Fibroblast of upper back skin (primary cell): ENCODE results near the gene NPAS3.

Experiments
- DNase-seq: peaks from one replicate; pipeline ENCODE4 v3.0.0-alpha.2; 2013

NPAS3 gene

DNA sequence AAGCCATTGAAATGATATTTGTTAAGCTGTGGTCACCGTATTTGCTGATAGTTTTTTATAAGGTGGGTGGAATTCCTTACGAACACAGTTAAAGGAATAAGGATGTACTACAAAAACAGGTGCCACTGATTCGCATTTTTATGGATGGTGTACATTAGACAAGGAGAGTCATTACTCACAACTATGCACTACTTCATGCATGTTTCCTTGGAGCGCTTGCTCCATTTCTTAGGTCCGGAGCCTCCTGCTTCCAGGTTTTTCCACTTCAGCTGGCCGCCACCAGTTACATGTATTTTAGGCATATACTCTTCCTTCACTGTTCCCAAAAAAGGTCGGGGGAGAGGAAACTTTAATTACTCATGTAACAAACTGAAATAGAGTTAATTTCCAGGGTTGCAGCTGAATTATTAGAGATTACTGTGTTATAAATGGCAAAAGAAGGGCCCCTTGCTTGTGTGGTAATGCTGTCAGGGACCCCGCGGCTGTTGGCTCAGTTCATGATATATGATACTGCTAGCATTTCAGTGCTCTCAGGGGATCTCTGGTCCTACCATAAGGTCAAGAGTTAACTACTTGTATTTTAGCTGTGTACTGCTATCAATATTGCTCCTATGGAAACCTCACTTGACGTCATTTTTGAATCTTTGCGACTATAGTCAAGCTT, 454.7 kb downstream of the NPAS3 start:
- DNase-seq = peak; percentile 9

DNA sequence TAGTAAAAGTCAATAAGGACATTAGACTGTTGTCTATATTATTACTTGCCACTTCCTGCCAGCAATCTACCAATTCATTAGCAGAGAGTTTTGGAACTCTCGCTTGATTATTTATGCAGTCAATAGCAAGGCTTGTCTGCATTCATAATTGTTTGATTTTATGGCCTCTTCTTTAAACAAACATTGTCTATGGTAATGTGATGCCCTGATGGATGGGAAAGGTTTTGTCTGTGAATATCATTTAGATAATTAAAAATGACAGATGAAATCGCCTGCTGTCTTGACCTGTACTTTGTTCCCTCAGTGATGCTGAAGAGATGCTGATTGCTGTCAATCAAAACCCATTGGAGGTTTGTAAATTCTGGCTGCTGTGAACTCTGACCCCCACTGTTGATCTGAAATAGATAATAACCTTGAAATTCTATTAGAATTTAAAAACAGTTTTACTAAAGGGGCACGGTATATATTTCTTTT, 455.3 kb downstream of the NPAS3 start:
- DNase-seq = no peak

DNA sequence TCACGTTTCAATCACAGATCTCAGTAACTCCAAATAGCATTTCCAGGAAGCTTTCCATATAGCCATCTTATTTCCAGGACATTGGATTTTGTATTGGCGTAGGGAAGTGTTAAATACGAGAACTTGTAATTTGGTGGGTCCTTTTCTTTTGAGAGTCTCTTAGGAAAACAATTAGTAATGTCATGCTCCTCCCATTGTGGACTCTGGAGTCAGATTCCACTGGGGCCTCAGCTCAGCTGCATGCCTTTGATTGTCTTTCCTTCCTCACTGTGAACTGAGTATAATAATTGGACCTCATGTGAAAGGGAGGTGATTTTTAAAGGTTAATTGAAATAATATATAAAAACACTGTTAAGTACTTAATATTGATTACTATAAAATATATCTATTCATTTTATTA, 462.6 kb downstream of the NPAS3 start:
- DNase-seq = no peak

DNA sequence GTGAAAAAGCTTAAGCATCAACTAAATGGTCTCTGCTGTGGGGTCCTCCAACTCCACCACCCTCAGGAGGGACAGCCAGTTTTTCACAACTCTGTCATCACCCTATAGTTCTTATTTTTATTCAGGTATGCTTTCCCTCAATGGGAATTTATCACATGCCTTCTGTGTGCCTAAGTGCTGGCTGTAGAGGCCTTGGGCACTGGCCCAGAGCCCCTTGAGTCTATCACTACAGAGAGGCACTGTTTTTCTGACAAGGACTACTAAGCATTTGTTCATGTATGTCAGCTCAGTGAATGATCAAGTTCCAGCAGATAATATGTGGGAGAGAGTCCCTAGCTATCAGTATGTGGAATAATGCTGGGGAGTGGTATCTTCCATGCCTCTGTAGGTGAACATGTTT, 463.9 kb downstream of the NPAS3 start:
- no peak for DNase-seq

DNA sequence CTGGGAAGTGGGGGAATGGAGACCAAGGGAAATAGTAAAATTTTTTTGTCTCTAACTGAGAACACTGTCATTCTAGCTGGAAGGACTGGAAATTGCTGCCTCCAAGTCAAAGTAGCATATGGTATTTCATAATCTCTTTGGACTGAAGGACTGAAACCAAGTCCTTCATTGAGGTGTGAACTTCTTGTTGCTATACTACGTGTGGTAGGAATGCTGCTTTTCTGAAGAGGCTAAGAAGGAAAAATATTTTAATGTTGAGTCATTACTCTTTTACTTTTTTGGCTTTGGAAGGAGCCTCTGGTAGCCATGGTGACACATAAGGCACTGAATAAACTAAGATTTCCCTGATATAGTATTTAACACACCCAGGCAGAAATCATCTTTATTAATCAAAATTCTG, 465.4 kb downstream of the NPAS3 start:
- peak; percentile 91 for DNase-seq

DNA sequence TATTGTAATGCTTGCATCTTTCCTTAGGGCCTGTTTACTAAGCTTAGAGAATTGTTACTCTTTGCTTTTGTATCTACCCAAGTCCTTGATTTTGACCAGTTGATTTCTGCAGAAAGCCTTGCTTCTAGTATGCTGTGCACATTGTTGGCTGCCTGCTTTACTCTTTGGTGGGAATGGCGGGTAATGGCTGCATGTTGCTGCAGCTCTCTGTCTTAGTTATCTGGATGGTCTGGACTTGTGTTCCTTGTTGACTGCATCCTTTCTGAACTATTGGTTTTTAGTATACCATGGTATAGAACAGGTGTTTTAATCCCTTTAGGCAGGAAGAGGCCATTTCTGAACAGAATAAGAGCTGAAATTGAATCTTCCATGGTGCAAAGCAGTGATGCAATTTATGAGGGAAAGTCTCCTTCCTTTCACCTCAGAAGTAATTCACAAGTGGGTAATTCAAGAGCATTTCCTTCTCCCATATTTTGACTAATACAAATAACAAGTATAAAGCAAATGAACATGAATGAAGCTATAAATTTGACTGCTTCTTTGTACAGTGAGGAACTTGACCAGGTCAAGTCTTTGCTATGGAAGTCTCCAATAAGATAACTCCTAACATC, 466.4 kb downstream of the NPAS3 start:
- no peak for DNase-seq

DNA sequence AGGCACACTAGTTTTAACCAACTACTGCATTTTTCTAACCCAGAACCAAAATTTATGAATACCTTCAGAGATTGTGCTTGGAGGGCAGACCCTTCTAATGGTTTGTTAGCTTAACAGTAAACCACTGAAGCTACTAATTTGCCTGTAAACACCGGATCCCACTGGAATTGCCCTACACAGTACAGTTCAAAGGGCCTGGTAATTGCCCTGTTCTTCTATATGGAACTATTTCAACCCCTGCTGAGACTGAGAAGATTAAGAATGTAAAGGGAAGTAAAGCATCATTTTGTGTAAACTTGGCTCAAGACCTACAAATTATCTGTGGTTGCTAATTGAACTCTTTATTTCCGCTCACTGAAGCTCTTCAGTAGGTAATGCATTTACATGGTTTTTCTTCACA, 468.1 kb downstream of the NPAS3 start:
- no peak for DNase-seq

DNA sequence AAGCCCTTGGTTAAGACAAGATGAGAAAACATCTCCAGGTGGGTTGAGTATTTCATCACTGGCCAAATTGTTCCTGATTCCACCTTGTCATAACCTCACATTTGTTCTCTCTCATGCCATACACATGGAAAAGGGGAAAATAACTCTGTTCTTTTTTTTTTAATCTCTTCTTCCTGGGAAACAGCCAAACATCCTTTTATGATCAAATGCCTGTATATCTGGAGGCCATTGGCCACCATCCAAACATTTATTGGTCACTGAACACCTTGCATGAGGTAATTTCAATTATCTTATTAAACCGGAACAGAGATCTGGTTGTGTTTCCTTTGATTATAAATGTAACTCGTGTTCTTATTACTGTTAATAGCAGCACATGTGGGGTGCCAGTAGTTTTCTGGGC, 469.6 kb downstream of the NPAS3 start:
- no peak for DNase-seq

DNA sequence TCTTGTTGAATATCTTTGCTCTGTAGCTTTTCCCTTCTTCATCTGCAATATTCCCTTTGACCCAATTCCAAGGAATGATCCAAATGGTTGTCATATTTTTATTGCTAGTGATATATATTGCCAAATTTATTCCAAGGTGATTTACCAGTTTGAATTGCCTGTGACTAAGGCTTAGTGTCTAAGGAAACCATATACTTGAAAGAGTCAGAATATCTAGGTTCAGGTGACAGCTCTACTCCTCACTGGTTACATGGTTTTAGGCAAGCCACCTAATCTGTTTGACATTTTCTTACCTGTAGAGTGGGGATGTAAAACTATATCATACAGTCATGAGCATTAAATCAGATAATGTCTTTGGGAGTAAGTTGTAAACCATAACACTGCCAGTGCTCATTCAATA, 473.8 kb downstream of the NPAS3 start:
- no peak for DNase-seq

DNA sequence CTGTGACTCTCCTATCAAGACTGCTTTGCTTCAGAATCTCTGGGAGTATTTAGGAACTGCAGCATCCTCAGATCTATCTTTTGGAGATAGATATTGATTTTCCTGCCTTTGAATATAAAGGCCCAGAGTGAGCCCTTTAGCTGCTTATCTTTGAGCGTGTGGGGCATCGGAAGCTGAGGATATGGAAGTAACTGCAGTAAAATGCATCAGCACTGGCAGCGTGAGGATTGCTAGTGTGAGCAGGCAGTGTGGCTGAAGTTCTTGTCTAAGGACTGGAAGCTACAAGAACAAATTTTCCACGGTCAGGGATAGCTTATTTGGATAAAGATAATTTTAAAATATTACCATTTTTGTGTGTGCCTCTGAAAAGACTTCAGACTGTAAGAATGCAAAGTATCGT, 474.7 kb downstream of the NPAS3 start:
- DNase-seq = no peak

DNA sequence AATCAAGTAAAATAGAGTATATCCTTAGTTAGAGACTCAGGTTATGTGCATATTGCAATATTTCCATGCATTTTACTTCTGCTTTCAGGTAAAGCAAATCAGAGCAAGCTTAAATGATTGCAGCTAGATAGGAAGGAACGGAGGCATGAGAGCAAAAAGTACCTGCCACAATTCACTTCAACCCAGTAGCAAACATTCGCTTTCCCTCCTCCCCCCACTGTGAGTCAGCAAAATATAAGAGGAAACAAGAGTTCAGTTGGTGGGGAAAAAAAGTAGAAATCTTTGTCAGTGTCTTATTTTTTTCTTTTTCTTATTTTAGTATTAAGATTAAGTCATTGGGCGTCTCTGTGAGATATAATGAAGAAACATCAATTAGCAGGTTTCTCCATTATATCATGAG, 475.4 kb downstream of the NPAS3 start:
- DNase-seq = no peak

DNA sequence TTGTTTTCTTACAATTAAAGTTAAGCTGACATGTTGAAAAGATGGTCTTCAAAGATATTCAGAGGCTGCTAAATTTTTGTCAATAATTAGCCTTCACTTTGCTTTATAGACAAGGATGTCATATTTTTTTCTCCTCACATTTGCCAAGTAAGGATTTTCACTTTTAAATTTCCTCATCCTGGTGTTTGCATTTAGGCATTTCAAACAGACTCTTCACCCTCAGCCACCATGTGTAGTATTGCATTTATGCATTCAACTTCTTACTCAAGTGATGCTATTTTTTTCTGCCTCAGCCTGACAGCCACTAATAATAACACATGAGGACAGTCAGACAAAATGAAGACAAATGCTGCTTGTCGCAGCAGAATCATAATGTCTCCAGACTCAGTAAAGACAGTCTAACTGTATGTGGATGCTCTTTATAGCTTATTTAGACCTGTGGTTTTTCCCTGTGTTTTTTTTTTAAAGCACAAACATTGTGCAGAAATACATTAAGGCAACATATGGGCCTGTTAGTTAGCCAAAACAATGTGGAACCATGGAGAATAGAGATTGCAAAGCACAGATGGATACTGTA, 481.5 kb downstream of the NPAS3 start:
- DNase-seq = no peak

DNA sequence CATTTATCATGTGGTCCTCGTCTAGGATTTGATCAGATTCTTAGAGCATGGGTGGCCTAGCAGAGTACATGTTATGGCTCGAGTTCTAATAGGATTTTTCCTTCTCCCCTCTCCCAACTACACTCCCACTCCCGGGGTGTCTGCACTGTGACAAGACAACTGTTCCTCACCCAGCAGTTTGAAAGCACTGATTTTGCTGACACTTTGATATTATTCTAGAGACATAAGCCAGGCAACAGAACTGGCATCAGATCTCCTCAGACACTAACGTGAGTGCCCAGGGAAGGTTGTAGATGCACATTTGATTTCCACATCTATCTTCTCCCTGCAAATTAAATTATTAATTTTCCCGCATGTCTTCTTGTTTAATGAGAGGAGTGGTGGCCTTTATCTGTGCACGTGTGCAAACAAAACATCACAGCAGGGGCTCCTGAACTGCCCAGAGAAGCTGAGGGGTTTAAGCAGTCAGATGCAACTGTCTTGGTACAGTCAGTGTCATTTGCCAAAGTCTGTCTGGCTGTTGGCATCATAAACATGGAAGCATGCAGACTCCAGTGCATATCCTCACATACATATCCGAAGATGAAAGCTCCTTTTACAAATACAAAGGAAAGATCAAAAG, 491.8 kb downstream of the NPAS3 start:
- no peak for DNase-seq

DNA sequence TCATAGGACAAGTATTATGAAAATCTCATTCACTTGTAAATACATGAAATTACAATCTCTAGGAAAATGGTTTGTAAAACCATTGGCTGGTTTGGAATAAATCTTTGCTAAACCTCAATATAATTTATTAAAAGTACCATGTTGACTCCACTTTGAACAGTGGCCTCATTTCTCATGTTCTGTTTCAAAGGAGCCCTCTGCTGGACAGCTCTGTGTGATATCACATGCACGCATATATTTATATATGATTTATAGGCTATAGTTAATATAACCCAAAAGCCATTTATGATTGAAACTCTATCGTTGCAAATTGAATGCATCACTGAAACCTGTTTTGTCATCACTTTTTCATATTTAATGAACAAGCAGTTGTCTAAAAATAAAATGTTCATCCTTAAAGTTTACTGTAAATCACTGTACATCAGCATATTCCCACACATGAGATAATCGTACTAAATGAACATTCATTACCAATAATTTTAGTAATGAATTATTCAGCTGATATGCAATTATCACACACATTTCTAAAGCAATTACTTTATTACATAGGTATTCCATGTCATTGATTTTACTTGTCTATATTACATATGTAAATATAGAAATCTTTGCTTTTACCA, 493.8 kb downstream of the NPAS3 start:
- DNase-seq = peak; percentile 56

DNA sequence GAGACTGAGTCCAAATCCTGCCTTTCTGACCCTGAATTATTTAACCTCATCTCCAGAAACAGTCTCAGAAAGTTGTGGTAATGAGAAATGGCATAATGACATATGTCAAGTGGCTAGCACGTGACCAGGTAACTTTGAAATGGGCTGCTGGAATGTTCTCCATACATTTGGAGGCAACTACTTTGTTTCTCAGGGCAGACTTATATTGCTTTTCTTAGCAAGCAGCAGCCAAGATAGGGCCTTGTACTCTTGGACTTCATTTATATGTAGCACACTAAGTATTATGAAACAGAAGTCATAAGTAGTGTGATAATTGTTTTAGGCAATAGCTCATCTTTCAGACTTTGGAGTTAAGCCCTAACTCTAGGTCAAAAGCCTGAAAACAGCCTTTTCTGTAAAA, 494.7 kb downstream of the NPAS3 start:
- DNase-seq = no peak

DNA sequence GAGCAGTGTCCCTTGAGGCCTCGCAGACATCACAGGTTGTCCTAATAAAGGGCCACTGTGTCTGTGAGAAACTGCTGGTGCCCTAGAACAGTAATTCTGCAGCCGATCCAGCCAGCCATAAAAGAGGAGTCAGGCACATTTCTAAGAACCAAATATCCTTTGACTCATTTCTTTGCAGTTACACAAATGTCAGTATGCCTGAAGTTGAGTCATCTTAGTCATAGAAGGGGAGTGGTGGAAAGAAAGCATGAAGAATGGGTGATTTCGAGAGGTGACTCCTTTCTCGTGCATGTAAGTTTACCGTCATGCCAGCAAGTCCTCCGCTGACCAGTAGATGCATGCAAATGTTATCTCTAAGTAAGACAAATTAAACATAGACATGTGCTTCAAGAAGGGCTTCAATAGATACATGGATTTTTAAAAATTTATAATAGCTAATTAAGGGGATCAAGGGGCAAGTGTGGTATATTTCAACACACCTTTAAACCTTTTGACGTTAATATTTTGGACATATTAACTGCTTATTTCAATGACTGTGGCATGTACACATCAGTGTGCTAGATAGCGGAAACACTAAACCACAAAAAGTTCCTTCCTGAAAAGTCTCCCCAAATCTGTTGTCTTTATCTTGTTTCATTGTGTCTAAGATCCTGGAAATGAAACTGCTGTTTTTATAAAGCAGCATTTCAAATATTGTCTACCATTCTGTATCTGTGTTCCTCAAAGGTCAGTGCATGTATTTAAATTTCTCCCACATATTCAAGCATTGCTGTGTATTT, 497.4 kb downstream of the NPAS3 start:
- DNase-seq = peak; percentile 76

DNA sequence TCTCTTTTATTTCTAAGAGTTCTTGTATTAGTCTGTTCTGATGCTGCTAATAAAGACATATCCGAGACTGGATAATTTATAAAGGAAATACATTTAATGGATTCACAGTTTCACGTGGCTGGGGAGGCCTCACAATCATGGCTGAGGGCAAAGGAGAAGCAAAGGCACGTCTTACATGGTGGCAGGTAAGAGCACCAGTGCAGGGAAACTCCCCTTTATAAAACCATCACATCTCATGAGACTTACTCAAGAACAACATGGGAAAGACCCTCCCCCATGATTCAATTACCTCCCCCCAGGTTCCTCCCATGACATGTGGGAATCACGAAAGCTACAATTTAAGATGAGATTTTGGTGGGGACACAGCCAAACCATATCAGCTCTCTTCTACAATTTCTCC, 503.0 kb downstream of the NPAS3 start:
- DNase-seq = no peak

DNA sequence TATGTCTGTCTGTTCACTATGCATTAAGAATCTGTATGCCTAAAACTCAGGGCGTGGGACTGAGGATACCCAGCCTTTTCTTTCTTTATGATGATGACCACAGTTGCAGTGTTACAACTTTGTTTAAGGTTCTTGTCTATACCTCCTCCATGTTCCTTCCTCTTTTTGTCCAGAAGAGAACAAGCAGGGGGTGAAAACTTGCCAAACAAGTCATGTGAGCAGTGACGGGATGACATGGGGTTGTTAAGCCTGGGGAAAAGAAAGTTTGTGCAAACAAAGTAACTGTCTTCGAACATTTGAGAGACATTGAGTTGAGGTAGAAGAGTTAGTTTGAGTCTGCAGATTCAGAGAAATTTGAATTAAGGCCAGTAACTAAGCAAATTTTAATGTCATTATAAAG, 505.5 kb downstream of the NPAS3 start:
- no peak for DNase-seq

DNA sequence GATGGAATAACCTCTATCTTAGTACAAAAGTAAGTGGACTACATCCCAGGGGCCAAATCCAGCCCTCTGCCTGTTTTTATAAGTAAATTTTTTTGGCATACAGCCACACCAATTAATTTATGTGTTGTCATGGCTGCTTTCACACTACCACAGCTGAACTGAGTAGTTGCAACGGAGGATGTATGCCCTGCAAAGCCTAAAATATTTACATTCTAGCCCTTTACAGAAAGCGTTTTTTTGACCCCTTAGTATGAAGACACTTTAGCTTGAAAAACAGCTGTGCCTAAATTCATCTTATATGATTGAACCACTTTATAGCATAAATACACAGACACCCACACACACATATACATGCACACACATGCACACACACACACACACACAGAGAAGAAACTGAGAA, 510.6 kb downstream of the NPAS3 start:
- DNase-seq = no peak

DNA sequence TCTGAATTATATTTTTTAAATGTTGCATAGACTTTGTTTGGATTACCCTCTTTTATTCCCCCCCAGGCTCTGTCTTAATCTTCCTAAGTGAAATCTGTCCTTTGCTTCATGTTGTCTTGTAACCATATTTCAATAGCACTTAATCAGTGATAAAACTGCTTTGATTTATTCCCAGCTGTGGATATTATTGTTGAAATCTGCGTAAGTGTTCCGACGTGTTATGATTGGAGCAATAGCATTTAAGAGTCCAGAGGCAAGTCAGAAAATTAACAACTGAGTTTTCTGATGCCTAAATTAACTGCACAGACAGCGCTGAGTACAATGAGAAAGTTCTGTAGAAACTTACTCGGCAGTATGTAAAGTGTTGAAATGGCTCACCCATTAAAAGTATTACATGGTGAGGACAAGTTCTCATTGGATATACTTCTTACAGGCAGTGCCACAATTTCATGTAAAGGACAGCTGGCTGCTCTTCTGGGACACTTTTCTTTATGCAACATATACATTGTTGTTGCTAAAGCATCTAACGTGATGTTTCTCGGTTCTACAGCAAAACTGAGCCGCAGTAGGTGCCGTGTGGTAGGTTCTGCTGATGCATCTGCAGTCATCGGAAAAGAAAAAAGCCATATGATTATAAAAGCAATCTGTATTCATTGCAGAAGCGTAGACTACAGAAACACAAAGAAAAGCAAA, 511.2 kb downstream of the NPAS3 start:
- DNase-seq = no peak

DNA sequence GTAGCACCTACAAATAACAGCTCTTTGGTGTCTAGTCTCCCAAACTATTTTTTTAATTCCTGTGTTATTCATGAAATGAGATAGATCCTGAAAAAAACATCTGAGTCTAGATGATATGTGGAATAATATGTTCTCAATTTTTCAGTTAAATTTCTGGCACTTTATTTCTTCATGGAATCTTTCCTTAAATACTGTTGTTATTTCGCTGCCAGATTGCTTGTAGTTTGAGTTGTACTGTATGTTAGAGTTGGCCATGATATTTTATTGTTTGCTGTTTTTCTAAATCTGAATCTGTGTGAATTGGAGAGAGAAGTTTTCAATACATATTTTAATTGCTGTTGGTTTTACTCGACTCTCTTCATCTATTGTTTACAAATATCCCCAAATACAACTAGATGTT, 511.7 kb downstream of the NPAS3 start:
- DNase-seq = no peak

DNA sequence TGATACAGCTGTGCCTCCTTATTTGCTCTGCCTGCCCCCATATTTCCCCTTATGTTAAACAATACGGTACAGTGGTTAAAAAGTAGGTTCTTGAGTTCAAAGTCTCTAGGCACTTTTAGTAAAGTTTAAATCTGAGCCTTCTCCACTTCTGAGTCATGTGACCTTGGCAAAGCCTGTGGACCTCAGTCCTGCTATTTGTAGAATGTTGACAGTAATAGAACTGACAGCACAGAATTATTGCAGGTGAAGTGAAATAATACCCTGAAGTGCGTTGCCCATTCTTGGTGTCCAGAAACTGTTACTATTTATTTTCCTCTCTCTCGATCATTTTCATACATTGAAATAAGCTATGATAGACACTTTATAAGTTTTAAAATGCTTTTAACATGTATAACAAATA, 512.5 kb downstream of the NPAS3 start:
- DNase-seq = no peak
